Smooth muscle cell (in vitro differentiated cells): ENCODE results near the gene FZD7. TPM values are rescaled to one million over a fixed set of nuclear protein-coding genes. Genes with fewer than 3 reads are reported as not detected.

Experiments
- DNase-seq: peaks from one replicate; lab custom pipeline; 2025; ENCODE audit not compliant: unreplicated experiment; lab: John Stamatoyannopoulos, UW
- H2AFZ ChIP-seq: fragments of 200-600 bp; sonication (generic); 2 replicates; pipeline ENCODE4 v1.6.0; 2016; ENCODE audit warnings: antibody characterized with exemption, low read depth, mild to moderate bottlenecking
- H3F3A ChIP-seq: fragments of 200-600 bp; sonication (generic); 2 replicates; pipeline ENCODE4 v1.6.0; 2017; ENCODE audit warnings: antibody characterized with exemption, low read depth
- H3K27ac ChIP-seq: fragments of 200-600 bp; sonication (generic); 2 replicates; pipeline ENCODE4 v1.5.1; 2016; ENCODE audit warnings: low read depth, mild to moderate bottlenecking
- H3K27me3 ChIP-seq: fragments of 200-600 bp; sonication (generic); 2 replicates; pipeline ENCODE4 v1.6.1; 2016; ENCODE audit warnings: low read depth, mild to moderate bottlenecking
- H3K36me3 ChIP-seq: fragments of 200-600 bp; sonication (generic); 2 replicates; pipeline ENCODE4 v1.5.1; 2016; ENCODE audit warnings: low read depth
- H3K4me1 ChIP-seq: fragments of 200-600 bp; sonication (generic); 2 replicates; pipeline ENCODE4 v1.5.1; 2016; ENCODE audit warnings: low read depth
- H3K4me2 ChIP-seq: fragments of 200-600 bp; sonication (generic); 2 replicates; pipeline ENCODE4 v1.6.0; 2016; ENCODE audit warnings: mild to moderate bottlenecking
- H3K4me3 ChIP-seq: fragments of 200-600 bp; sonication (generic); 2 replicates; pipeline ENCODE4 v1.5.1; 2016; ENCODE audit warnings: mild to moderate bottlenecking
- H3K79me2 ChIP-seq: fragments of 200-600 bp; sonication (generic); 2 replicates; pipeline ENCODE4 v1.6.0; 2016; ENCODE audit warnings: low read depth, mild to moderate bottlenecking
- H3K9ac ChIP-seq: fragments of 200-600 bp; sonication (generic); 2 replicates; pipeline ENCODE4 v1.6.0; 2016; ENCODE audit warnings: low read depth
- H3K9me3 ChIP-seq: fragments of 200-600 bp; sonication (generic); replicated peaks from 2 replicates; pipeline ENCODE4 v1.5.1; 2016; ENCODE audit warnings: low read depth
- H4K20me1 ChIP-seq: fragments of 200-600 bp; sonication (generic); 2 replicates; pipeline ENCODE4 v1.6.0; 2016; ENCODE audit warnings: low read depth
- WGBS: methylation state at CpG from one replicate; pipeline ENCODE4 v1.1.7; 2016; ENCODE audit warnings: low lambda C conversion rate; 5-methylcytosine and 5-hydroxymethylcytosine counted together
- polyA plus RNA-seq: library from polyadenylated mRNA; unstranded; fragments of >200 nt; fragmentation: Nextera tagmentation; extraction: Ambion mirVana; gene quantifications from 2 replicates; pipeline ENCODE4 v1.2.1, GENCODE V29; 2016
- total RNA-seq: library from RNA; depleted of rRNA; stranded (reverse); fragments of >200 nt; gene quantifications from 2 replicates; pipeline ENCODE4 v1.2.3, GENCODE V29; 2014
- TF ChIP-seq, protein P1 (sequence below): fragments of 200-600 bp; sonication (generic); IDR thresholded peaks from 2 replicates; pipeline ENCODE4 v1.5.1; 2017; ENCODE audit warnings: borderline replicate concordance, mild to moderate bottlenecking, antibody characterized with exemption; ENCODE audit not compliant: insufficient read depth, poor library complexity, severe bottlenecking

The FZD7 gene
- total and polyA plus RNA-seq, 2 experiments from 2014 or later = 14.8 to 17.0 TPM

DNA sequence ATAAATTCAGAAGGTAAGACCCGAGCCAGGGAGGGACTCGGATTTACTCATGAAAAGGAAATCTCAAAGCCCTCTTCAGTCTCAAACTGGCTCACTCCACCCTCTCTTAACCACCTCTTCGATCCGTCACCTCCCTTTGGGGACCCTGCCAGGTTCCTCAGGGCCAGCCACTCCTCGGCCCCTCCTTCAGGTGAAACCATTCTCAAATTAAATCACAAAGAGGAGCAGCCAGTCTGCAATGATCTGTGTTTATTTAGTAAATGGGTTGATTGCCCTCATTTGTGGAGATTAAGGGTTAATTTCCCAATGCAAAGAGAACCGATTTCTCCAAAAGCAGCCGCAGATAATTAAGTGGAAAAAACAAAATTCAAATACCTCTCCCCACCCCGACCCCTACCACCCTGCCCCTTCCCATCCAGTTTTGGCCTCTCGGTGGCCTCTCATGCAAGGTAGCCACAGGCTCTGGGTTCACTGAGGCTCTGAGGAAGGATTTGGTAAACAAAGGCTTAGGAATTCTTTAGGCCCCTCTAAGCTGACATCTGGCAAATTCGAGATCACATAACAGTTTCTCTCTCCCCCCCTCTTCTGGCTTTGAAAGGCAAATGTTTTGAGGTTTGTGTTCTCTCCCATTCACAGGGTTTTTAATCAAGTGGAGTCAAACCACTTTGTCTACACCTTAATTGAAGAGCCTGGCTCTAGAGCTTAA lies 10.3 kb upstream of the FZD7 start:
- H3K9me3 ChIP-seq = no peaks in the 10 kb centered on the region
- no peaks in the 10 kb centered on the region for H3K36me3 ChIP-seq
- no peaks in the 10 kb centered on the region for H4K20me1 ChIP-seq
- H3K27ac ChIP-seq = no peak overlapping the region
- no peaks in the 10 kb centered on the region for H3F3A ChIP-seq
- H3K79me2 ChIP-seq = no peaks in the 10 kb centered on the region
- H2AFZ ChIP-seq = no peak overlapping the region
- 40% methylated on average over 10 of the region's 10 CpGs for WGBS
- TF ChIP-seq, protein P1, sequence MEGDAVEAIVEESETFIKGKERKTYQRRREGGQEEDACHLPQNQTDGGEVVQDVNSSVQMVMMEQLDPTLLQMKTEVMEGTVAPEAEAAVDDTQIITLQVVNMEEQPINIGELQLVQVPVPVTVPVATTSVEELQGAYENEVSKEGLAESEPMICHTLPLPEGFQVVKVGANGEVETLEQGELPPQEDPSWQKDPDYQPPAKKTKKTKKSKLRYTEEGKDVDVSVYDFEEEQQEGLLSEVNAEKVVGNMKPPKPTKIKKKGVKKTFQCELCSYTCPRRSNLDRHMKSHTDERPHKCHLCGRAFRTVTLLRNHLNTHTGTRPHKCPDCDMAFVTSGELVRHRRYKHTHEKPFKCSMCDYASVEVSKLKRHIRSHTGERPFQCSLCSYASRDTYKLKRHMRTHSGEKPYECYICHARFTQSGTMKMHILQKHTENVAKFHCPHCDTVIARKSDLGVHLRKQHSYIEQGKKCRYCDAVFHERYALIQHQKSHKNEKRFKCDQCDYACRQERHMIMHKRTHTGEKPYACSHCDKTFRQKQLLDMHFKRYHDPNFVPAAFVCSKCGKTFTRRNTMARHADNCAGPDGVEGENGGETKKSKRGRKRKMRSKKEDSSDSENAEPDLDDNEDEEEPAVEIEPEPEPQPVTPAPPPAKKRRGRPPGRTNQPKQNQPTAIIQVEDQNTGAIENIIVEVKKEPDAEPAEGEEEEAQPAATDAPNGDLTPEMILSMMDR = no peak
- H3K4me3 ChIP-seq = no peak overlapping the region
- no peak for DNase-seq
- H3K4me2 ChIP-seq = no peak overlapping the region
- peaks cover 44% of the 10 kb centered on the region for H3K4me1 ChIP-seq
- H3K9ac ChIP-seq = no peak overlapping the region
- H3K27me3 ChIP-seq = peaks cover 12% of the 10 kb centered on the region

DNA sequence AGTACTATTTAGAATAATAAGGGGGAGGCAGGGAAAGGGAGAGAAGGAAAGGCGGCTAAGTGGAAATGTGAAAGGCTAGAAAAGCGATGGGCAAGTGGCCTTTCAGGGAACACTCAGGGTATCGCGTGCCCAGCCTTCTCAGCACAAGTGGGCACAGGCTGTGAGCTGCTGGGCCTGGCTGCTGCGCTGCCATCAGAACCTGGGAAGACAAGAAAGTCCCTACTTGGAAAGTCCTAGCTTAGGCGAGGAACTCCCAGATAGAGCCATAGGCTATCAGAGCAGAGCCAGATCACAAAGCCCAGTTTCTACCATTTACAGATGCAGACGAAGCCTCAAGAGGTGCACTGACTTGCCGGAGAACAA lies 9.8 kb upstream of the FZD7 start:
- H3K36me3 ChIP-seq = no peaks in the 10 kb centered on the region
- H3K9me3 ChIP-seq = no peaks in the 10 kb centered on the region
- H3K79me2 ChIP-seq = no peaks in the 10 kb centered on the region
- H3F3A ChIP-seq = no peaks in the 10 kb centered on the region
- H3K27me3 ChIP-seq = peaks cover 12% of the 10 kb centered on the region
- H3K9ac ChIP-seq = no peak overlapping the region
- no peak overlapping the region for H3K4me3 ChIP-seq
- WGBS = 71% methylated on average over 8 of the region's 8 CpGs
- no peak overlapping the region for H3K27ac ChIP-seq
- H4K20me1 ChIP-seq = no peaks in the 10 kb centered on the region
- TF ChIP-seq, protein P1 = no peak
- H3K4me2 ChIP-seq = no peak overlapping the region
- H3K4me1 ChIP-seq = peaks cover 44% of the 10 kb centered on the region
- DNase-seq = no peak
- no peak overlapping the region for H2AFZ ChIP-seq

DNA sequence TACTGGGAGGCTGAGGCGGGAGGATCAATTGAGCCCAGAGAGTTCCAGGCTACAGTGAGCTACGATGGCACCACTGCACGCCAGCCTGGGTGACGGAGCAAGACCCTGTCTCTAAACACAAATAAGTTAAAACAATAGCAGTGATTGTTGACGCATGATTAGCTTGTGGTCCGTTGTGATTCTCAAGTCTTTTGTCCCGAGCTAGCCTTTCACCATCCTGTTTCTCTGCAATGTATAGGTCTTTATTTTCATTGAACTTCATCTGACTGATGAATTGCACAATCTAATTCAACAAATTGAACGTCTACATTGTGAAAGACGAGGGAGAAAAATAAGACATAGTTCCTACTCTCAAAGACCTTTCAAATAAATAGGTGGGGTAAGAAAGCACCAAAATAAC lies 8.8 kb upstream of the FZD7 start:
- TF ChIP-seq, protein P1 = no peak
- no peak overlapping the region for H3K27ac ChIP-seq
- H3F3A ChIP-seq = no peaks in the 10 kb centered on the region
- no peak for DNase-seq
- no peak overlapping the region for H2AFZ ChIP-seq
- peaks cover 42% of the 10 kb centered on the region for H3K4me1 ChIP-seq
- peaks cover 12% of the 10 kb centered on the region for H3K27me3 ChIP-seq
- WGBS = 83% methylated on average over 9 of the region's 9 CpGs
- H3K9me3 ChIP-seq = no peaks in the 10 kb centered on the region
- H3K4me2 ChIP-seq = no peak overlapping the region
- no peaks in the 10 kb centered on the region for H3K79me2 ChIP-seq
- H3K9ac ChIP-seq = no peak overlapping the region
- H3K36me3 ChIP-seq = no peaks in the 10 kb centered on the region
- H4K20me1 ChIP-seq = no peaks in the 10 kb centered on the region
- no peak overlapping the region for H3K4me3 ChIP-seq

DNA sequence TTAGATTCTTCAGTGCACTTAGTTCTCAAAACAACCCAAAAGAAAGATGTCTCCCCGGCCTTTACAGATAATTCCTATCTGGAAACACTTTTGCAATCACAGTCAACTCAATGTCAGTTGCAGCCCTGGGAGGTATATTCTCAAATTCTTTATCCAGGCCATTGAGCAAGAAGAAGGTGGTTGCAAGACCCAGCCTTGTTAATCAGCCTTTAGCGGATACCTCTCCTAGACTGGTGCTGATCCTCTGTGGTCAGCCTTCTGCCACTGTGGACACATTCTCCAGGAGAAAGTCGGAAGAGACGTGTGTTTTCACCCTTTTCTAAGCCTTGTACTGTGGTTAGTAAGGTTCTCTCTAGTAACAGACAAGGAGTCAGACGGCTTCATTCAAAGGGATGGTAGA lies 7.8 kb upstream of the FZD7 start:
- TF ChIP-seq, protein P1 = no peak
- Histone ChIP-seq H3K27ac (no peak overlapping the region), H3K4me3 (no peak overlapping the region), H4K20me1 (no peaks in the 10 kb centered on the region), H2AFZ (no peak overlapping the region), H3K79me2 (no peaks in the 10 kb centered on the region), H3F3A (no peaks in the 10 kb centered on the region), H3K9ac (no peak overlapping the region), H3K27me3 (peaks cover 12% of the 10 kb centered on the region), H3K4me1 (peaks cover 39% of the 10 kb centered on the region), H3K36me3 (no peaks in the 10 kb centered on the region), H3K4me2 (no peak overlapping the region), H3K9me3 (no peaks in the 10 kb centered on the region)
- WGBS = 72% methylated on average over 5 of the region's 5 CpGs
- no peak for DNase-seq
